SK-MEL-5 (cell line): ENCODE results near the gene TNS4. TPM values are rescaled to one million over a fixed set of nuclear protein-coding genes. Genes with fewer than 3 reads are reported as not detected.

ENCODE experiments used
- DNase-seq: peaks from one replicate; pipeline ENCODE4 v3.0.0-alpha.2; 2016; ENCODE audit warnings: low read depth, low spot score
- in situ Hi-C: cut with HindIII; loops from 2 replicates; pipeline ENCODE4 v1.10.0; 2016; ENCODE audit warnings: low sequenced_read_pairs, high pct_unique_total_duplicates, low pct_unique_long_range_greater_than_20kb
- total RNA-seq: library from RNA; depleted of rRNA; stranded (reverse); fragments of >200 nt; shearing (Covaris generic); gene quantifications from 2 replicates; pipeline ENCODE4 v1.2.3, GENCODE V29; 2014

Gene TNS4
- total RNA-seq, 1 experiment from 2014 or later = not detected

DNA sequence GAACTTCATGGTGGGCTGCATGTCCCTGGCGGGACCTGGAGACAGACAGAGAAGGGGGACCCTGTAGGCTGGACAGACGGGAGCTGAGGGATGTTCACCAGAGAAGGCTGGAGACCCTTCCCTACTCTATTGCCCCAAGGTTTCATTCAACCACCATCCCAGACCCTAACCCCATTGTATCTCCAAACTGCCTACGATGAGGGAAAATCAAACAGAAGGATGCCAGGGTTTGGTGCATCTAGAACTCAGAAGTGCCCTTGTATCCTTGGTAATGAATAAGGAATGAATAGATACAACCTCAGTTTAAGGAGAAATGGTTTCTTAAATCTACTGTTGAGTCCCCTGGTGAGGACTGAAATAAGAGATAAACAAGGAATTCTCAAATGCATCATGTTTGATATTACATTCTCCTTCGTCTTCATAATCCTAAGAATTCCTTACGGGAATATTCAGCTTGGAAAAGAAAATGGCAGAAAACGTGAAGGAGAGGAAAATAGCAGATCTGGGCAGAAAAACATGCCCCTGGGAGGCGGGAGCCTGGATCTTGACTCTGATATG, 16.4 kb downstream of the TNS4 start:
- no peak for DNase-seq

DNA sequence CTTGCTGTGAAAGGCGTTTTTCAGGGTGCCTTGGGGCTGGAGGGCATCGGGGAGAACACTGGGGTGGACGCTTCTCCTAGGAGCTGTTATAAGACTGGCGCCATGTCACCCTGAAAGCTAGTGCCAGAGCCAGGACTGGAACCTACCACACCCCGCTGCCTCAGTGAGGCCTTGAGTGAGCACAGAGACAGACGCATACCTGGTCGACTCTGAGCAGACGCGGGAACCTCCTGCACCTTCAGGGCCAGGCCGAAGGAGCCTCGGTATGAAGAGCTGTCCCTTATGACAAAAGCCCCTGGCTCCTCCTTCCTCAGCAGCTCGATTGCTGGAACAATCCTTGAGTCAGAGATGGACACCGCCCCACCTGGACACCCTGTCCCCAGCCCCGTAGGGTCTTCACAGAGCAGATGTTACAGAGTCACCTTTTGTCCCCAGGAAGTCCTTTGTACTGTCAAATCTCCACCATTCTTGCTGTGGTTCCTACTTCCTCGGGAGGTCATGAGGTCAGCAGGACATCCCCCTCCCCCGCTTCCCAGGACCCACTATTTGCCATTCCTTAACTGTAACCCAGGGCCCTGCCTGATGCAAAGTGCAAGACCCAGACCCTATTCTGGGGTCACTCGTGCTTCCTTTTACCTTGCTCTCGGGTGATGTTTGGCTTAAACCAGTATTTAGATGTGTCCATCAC, 17.0 kb downstream of the TNS4 start:
- DNase-seq = no peak
- in situ Hi-C loops = no loop called here

More for the DNA sequence above, 16.4 kb downstream of the TNS4 start:
- in situ Hi-C loops = no loop called here

DNA sequence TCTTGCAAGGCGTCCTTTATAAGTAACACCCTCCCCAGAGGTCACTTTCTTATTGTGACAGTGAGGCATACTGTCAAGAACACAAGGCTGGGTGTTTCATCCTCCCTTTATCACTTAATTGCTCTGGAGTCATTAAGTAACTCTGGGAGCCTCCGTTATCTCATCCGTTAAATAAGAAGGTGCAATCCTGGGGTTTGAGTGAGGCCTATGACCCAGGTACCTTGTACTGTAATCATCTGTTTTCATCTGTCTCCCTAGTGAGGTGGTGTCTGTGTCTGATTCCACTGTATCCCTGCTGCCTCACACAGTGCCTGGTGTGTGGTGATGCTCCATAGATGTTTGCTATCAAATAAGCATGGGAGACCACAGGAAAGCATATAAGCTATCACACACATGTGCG, 17.7 kb downstream of the TNS4 start:
- in situ Hi-C loops = no loop called here
- DNase-seq = no peak

DNA sequence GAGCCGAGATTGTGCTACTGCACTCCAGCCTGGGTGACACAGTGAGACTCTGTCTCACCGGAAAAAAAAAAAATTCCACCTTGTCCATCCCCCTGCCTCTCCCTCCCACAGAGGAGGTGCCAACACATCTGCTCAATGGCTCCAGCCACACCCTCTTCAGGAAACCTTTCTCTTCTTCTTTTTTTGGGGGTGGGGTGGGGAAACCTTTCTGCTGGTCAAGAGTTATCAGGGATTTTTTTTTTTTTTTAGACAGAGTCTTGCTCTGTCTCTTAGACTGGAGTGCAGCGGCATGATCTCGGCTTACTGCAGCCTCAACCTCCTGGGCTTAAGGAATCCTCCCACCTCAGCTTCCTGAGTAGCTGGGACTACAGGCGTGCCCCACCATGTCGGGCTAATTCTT, 18.7 kb downstream of the TNS4 start:
- in situ Hi-C loops = no loop called here
- DNase-seq = no peak

DNA sequence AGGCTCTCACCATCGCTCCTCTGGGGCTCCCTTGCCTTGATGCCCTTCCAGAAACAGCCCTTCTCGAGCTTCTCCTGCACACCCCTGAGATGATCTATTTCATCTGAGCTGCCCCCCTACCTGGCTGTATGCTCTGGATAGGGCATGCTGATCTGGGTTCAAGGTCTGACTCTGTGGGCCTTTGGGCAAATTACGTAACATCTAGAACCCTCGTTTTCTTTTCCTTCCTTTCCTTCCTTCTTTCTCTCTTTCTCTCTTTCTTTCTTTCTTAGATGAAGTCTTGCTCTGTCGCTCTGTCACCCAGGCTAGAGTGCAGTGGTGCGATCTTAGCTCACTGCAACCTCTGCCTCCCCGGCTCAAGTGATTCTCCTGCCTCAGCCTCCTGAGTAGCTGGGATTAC, 20.3 kb downstream of the TNS4 start:
- in situ Hi-C loops = no loop called here
- no peak for DNase-seq

DNA sequence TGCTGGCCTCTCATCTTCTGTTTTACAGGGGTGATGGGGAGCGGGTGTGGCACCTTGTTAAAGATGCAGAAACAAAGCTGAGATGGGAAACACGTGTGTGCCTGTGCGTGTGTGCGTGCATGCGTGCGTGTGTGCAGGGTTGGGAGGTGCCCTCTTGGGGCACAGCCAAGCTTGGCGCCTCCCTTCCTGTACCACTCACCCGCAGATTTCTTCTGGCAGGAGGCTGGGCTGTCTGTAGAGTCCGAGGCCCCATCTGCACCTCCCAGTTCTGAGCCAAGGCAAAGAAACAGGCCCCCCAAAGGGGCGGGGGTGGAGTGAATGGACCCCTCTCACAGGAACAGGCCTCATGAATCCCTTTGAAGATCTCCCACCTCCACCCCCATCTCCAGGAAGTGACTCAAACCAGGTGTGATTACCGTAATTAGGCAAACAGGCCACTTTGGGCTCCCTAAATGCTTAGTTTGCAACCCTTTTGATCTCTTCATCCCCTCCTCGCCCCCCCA, 20.9 kb downstream of the TNS4 start:
- no peak for DNase-seq
- in situ Hi-C loops = no loop called here

DNA sequence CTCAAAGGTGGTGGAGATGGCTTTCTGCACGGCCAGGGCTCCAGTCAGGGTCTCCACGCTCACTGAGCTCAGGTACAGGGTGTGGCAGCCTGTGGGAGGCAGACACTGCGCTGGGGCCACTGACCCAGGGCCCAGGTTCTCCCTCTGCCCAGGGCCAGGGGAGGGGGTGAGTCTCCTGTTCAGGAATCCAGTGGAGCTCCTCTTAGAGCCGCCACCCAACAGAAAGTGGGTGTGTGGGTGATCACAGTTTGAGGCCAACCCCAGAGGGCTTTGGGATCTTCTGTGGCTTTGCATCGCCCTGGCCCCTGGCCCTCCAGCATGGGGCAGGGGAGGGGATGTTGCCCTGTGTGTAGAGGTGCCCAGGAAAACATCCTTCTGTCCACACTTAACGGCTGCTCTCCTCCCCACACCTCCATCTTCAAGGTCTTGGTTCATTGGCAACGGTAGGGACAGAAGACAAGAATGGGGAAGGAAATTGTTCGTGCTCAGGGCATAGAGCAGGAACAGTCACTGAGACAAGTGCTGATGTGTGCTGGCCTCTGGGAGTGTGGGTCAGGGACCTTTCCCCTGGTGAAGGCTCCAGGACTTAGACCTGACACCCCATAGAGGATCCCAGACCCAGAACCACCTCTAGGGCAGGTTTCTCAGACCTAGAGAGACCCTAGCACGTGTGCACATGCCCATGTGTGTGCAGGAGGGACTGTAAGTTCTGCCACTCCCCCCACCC, 21.5 kb downstream of the TNS4 start:
- in situ Hi-C loops = no loop called here
- no peak for DNase-seq

DNA sequence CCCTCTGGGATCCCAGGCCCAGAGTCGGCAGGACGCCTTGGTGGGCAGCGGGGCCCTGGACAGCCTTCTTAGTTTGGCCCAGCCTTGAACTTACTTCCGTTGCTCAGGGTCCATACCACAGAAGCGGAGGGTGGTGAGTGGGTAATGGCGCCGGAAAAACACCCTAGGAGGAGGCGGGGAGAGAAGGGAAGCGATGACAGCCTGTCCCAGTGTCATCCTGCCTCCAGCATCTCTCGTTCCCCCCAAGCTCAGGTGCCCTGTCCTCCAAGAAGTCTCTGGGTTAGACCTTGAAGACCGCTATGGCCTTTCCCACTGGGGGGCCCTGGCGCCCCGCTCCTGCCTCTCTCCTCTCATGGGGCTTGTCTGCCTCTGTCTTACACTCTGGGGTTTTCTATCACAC, 22.9 kb downstream of the TNS4 start:
- in situ Hi-C loops = no loop called here
- DNase-seq = no peak

DNA sequence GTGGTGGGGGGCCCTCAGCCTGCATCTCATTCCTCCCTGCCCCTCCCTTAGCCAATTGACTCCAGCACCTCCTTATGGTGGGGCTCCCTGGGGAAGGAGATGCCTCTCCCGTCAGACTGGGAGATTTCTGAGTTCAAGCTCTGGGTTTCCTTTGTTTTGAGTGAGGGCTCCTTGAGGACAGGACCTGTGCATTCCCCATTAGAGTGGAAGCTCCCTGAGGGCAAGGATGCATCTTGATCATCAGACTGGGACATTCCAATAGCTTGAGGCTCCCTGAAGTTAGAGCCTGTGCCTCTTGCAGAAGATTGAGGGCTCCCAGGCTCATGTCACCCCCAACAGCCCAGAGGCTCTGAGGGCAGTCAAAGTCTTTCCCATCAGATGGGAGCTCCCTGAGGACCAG, 23.6 kb downstream of the TNS4 start:
- no peak for DNase-seq
- in situ Hi-C loops = no loop called here

DNA sequence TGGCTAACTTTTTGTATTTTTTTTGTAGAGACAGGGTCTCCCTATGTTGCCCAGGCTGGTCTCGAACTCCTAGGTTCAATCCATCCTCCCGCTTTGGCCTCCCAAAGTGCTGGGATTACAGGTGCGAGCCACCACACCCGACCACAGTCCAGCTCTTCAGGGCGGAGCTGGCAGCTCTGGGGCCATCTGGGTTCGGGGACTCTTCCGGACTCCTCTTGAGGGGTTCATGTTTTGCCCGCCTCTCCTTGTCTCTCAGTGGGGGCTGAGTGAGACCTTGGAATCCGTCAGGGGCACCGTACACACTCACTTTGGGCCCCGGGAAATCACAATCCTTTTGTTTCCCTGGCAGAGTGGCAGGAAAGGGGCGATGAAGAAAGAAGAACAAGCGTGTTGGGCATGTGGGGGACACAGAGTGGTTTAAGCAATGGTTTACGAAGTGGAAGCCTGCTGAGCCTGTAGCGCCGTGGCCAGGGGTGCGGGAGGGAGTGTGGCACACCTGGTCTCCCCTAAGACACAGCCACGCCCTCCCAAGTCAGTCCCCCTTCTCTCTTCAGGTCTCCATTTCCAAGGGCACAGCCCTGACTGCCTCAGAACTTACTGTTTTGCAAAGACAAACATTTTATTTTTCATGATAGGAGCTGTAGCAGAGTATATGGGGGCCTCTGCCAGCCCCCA, 26.1 kb downstream of the TNS4 start:
- in situ Hi-C loops = no loop called here
- DNase-seq = no peak

DNA sequence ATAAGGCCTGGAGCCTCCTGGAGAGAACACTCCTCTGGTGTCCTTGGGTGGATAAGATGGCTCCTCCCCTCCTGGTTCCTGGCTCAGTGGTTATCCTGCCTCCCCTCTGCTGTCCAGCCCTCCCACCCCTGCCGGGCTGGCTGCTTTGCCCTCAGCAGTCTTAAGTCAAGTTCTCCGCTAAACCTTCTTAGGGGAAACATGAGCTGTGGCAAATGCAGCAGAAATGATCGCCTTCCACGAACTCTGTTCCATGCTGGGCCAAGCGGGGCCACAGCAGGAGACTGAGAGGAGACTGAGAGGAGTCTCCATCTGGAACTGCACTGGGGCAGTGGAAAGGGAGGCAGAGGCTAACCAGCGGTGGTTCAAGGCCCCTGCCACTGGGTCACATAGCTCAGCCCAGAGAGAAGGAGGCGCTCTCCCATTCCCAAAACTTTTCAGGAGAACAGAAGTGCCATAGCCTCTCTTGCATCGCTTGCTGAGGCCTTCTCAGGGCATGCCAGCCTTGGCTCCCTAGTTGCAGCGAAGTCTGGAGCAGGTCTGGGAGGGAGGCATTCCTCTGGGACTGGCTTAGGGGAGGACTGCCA, 26.9 kb downstream of the TNS4 start:
- DNase-seq = no peak
- in situ Hi-C loops = no loop called here

DNA sequence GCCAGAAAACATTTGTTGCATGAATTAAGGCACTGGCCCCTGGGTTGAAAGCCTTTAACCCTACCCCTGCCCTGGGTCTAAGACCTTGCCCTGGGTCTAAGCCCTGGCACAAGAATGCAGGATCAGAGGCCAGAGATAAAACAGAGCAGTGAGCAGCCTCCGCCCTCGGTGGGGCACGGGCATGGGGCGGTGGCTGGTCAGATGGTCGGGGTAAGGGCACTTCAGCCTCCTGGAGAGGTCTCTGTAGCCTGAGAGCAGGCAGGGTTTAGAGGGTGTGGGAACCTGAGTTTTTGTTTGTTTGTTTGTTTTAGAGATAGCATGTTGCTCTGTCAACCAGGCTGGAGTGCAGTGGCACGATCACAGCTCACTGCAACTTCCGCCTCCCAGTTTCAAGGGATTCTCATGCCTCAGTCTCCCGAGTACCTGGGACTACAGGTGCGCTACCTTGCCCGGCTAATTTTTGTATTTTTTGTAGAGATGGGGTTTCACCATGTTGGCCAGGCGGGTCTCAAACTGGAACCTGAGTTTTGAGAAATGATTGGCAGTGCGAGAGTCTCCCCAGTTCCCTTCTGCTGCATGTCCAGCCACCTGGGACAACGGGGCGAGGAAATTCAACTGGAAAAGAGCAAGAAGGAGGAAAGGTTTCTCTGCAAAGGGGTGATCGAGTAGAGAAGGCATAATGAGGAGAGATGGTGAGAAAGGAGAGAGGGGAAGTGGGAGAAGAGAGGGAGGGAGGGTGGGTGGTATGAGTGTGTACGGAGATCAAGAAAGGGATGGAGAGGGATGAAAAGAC, 27.7 kb downstream of the TNS4 start:
- in situ Hi-C loops = no loop called here
- DNase-seq = no peak

DNA sequence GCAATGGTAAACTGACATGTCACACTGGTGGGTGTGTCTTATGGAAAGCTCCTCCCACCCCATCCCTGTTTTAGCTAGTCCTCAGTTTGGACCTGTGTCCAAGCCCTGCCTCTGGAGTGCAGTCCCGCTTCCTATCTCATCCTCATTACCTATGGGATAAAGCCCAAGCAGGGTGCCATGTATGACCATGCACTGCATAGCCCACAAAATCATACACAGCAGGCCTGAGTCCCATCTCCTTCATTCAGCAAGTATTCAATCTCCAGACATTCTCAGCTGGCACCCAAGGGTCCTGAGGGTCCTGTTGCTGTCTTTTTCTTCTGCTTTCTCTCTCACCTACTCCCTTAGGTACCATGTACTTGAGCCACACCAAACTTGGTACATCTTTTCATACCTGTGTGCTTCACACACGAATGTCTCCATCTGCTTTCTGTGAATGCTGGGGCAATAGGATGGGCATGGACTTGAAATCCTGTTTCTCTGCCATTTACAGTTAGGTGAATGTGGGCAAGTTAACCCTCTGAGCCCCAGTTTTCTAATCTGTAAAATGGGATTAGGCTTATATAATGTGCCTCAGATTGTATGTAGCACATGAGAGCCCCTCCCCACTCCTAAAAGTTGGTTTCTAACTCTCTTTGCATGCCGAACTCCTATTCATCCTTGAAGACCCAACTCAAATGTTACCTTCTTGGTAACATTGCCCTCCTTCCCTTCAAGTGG, 28.5 kb downstream of the TNS4 start:
- in situ Hi-C loops = no loop called here
- peak; percentile 42 for DNase-seq

DNA sequence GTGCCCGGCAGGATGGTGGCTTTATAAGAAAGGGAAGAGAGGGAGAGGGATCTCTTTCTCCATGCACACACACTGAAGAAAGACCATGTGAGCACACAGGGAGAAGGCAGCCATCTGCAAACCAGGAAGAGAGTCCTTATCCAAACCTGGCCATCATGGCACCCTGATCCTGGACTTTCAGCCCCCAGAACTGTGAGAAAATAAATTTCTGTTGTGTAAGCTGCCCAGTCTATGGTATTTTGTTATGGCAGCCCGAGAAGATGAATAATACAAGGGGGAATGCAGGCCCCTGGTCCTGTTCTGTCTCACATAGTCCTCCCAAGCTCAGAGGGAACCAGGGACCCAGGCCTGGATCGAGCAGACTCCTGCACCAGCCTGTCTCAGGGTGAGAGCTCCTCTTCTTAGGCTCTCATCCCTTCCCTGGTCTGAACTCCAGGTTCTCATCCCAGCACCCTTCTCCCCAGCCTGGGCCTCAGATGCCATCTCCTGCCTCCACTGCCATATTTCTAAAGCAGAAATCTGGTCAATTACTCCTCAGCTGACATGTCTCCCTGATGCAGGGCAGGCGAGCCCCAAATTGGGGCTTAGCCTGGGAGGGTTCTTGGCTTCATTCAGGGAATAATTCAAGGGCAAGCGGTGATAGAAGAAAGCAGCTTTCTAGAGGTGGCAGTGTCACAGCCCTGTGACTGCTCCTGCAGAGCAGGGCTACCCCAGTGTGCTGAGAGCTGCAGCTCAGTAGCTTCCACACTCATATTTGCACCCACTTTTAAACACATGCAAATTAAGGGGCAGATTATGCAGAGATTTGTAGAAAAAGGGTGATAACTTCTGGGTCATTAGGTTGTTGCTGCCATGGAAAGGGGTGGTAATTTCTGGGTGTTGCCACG, 29.3 kb downstream of the TNS4 start:
- in situ Hi-C loops = no loop called here
- no peak for DNase-seq

DNA sequence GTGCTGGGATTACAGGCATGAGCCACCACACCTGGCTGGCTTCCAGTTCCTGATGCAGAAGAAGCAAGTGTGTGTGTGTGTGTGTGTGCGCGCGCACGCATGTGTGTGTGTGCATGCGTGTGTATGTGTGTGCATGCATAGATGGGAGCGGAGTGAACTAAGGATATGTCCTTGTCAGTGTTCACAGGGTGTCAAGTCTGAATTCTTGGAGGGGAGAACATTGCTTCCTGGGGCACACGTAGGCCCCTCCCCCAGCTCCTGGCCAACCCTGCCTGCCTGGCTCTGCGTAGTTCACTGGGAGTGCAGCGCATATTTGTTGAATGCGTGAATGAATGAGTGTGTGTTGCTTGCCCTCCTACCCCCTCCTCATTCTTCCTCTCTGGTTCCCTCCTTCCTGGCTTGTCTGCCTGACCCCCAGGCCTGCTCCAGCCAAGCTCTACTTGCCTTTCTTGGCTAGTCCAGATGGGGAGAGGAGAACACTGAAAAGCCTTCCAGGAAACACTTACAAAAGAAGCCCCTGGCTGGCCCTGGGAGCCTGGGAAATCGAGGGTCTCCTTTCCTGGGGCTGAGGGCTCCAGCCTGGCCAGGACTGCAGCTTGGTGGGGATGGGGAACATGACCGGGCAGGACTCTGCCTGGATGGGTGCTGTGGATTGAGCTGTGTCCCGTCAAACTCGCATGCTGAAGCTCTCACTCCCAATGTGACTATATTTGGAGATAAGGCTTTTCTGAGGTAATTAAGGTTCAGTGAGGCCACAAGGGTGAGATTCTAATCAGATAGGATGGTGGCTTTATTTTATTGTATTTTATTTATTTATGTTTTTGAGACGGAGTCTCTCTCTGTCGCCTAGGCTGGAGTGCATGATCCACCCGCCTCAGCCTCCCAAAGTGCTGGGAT, 30.2 kb downstream of the TNS4 start:
- in situ Hi-C loops = no loop called here
- no peak for DNase-seq
